Endothelial cell (in vitro differentiated cells): Measurements from ENCODE around the gene UGT1A5. TPM values are rescaled to one million over a fixed set of nuclear protein-coding genes. Genes with fewer than 3 reads are reported as not detected.
"Not testable (repeated sequence)": the region's sequence is repeated elsewhere in the genome, so short reads cannot be mapped to it uniquely, and the experiment has no call there.

Experiments
- DNase-seq: peaks from one replicate; pipeline ENCODE4 v3.0.0; 2021; ENCODE audit warnings: low spot score
- H3K27ac Mint-ChIP-seq: one replicate; pipeline ENCODE4 v1.8.0; 2021; ENCODE audit warnings: mixed read lengths, inconsistent platforms; ENCODE audit not compliant: unreplicated experiment
- H3K27me3 Mint-ChIP-seq: one replicate; pipeline ENCODE4 v1.8.0; 2021; ENCODE audit warnings: mild to moderate bottlenecking, moderate library complexity, mixed read lengths, inconsistent platforms; ENCODE audit not compliant: unreplicated experiment
- H3K36me3 Mint-ChIP-seq: one replicate; pipeline ENCODE4 v1.8.0; 2021; ENCODE audit warnings: mild to moderate bottlenecking, low read depth, mixed read lengths, inconsistent platforms; ENCODE audit not compliant: unreplicated experiment
- H3K4me1 Mint-ChIP-seq: one replicate; pipeline ENCODE4 v1.8.0; 2021; ENCODE audit warnings: mild to moderate bottlenecking, mixed read lengths, inconsistent platforms; ENCODE audit not compliant: unreplicated experiment
- H3K4me3 Mint-ChIP-seq: one replicate; pipeline ENCODE4 v1.8.0; 2021; ENCODE audit warnings: mild to moderate bottlenecking, mixed read lengths, inconsistent platforms; ENCODE audit not compliant: unreplicated experiment
- H3K9me3 Mint-ChIP-seq: one replicate; pipeline ENCODE4 v1.8.0; 2021; ENCODE audit warnings: mixed read lengths, inconsistent platforms; ENCODE audit not compliant: unreplicated experiment
- total RNA-seq: library from RNA; stranded (reverse); fragmentation: NEBNext Ultra II Directional; extraction: Animal tissue kit (Norgen Biotek cat#: 25700); gene quantifications from one replicate; pipeline ENCODE4 v1.2.1, GENCODE V29; 2021; ENCODE audit not compliant: unreplicated experiment
- TF ChIP-seq, protein P1 (sequence below): fragments of 200-600 bp; sonication (generic); IDR thresholded peaks from one replicate; pipeline ENCODE4 v1.5.0; 2021; ENCODE audit warnings: antibody characterized with exemption; ENCODE audit not compliant: unreplicated experiment

UGT1A5 gene
- total RNA-seq, 1 donor from 2014 or later = not detected

DNA sequence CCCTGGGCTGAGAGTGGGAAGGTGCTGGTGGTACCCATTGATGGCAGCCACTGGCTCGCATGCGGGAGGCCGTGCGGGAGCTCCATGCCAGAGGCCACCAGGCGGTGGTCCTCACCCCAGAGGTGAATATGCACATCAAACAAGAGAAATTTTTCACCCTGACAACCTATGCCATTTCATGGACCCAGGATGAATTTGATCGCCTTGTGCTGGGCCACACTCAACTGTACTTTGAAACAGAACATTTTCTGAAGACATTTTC lies 34.5 kb downstream of the UGT1A5 start:
- TF ChIP-seq, protein P1, sequence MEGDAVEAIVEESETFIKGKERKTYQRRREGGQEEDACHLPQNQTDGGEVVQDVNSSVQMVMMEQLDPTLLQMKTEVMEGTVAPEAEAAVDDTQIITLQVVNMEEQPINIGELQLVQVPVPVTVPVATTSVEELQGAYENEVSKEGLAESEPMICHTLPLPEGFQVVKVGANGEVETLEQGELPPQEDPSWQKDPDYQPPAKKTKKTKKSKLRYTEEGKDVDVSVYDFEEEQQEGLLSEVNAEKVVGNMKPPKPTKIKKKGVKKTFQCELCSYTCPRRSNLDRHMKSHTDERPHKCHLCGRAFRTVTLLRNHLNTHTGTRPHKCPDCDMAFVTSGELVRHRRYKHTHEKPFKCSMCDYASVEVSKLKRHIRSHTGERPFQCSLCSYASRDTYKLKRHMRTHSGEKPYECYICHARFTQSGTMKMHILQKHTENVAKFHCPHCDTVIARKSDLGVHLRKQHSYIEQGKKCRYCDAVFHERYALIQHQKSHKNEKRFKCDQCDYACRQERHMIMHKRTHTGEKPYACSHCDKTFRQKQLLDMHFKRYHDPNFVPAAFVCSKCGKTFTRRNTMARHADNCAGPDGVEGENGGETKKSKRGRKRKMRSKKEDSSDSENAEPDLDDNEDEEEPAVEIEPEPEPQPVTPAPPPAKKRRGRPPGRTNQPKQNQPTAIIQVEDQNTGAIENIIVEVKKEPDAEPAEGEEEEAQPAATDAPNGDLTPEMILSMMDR = no peak
- Mint-ChIP-seq H3K27ac (no peak overlapping the region), H3K4me3 (no peak overlapping the region), H3K4me1 (no peaks in the 10 kb centered on the region), H3K27me3 (peaks cover 2% of the 10 kb centered on the region), H3K9me3 (peaks cover 15% of the 10 kb centered on the region), H3K36me3 (peaks cover 5% of the 10 kb centered on the region)
- DNase-seq = no peak

DNA sequence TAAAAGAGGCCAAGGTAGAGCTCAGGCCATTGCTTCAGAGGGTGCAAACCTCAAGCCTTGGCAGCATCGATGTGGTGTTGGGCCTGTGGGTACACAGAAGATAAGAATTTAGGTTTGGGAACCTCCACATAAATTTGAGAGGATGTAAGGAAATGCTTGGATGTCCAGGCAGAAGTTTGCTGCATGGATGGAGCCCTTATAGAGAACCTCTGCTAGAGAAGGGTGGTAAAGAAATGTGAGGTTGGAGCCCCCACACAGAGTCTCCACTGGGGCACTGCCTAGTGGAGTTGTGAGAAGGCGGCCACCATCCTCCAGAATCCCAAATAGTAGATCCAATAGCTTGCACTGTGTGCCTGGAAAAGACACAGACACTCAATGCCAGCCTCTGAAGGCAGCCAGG lies 38.0 kb downstream of the UGT1A5 start:
- peaks cover 15% of the 10 kb centered on the region for H3K9me3 Mint-ChIP-seq
- H3K36me3 Mint-ChIP-seq, H3K27me3 Mint-ChIP-seq, DNase-seq, H3K27ac Mint-ChIP-seq, H3K4me1 Mint-ChIP-seq, H3K4me3 Mint-ChIP-seq: not testable (repeated sequence)

GRCh38 chr2:233751212-233752009 lies 38.7 kb downstream of the UGT1A5 start:
- peak overlapping the region; percentile 49 for H3K4me3 Mint-ChIP-seq
- not testable (repeated sequence) for H3K4me1 Mint-ChIP-seq, H3K27ac Mint-ChIP-seq, H3K27me3 Mint-ChIP-seq, DNase-seq, H3K36me3 Mint-ChIP-seq
- peaks cover 15% of the 10 kb centered on the region for H3K9me3 Mint-ChIP-seq

DNA sequence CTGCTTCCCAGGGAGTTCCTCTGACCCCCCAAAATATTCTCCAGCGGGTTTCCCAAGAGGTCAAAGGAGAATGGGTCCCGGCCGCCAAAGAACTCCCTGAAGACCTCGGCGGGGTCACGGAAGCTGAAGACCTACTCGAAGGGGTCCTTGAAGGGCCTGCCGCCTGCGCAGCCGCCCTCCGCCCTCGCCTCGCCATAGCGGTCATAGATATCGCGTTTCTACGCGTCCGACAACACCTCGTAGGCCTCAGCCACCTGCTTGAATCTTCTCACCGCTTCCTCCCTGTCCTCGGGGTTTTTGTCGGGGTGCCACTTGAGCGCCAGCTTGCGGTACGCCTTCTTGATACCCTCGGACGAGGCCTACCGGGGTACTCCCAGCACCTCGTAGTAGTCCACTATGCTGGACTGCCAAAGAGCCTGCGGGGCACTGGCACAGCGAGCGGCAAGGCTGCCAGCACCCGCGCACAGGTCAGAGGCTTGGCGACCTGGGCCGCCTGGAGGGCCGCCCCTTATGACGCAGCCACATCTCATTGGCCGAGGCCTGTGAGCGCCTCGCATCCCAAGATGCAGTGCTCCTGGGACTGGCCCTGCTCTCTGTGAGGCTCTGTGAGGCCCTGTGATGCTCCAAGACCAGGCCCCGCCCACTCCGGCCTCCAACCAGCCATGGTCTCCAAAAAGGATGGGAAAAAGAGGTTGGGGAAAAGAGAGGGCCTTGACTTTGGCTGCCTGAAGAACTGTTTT lies 42.3 kb downstream of the UGT1A5 start:
- Mint-ChIP-seq H3K9me3 (peaks cover 11% of the 10 kb centered on the region), H3K36me3 (peaks cover 5% of the 10 kb centered on the region), H3K4me1 (no peaks in the 10 kb centered on the region), H3K27ac (no peak overlapping the region), H3K27me3 (no peaks in the 10 kb centered on the region), H3K4me3 (no peak overlapping the region)
- TF ChIP-seq, protein P1 = no peak
- DNase-seq = no peak

DNA sequence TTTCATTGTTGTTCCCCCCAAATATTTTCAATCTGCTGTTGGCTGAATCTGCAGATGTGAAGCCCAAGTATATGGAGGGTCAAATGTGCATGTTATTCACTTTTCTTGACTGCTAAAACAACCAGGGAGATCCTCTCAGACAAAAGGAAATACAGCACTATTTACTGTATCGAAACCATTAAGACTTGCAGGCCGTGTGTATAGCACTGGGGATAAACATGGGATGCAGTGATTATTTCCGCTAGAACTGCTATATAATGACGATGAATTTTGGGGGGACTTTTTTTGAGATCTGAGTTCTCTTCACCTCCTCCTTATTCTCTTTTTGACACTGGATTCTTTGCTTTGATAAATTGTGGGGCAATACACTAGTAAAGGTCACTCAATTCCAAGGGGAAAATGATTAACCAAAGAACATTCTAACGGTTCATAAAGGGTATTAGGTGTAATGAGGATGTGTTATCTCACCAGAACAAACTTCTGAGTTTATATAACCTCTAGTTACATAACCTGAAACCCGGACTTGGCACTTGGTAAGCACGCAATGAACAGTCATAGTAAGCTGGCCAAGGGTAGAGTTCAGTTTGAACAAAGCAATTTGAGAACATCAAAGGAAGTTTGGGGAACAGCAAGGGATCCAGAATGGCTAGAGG lies 43.8 kb downstream of the UGT1A5 start:
- TF ChIP-seq, protein P1 = no peak
- no peak overlapping the region for H3K27ac Mint-ChIP-seq
- no peaks in the 10 kb centered on the region for H3K4me1 Mint-ChIP-seq
- no peaks in the 10 kb centered on the region for H3K27me3 Mint-ChIP-seq
- H3K9me3 Mint-ChIP-seq = peaks cover 5% of the 10 kb centered on the region
- H3K36me3 Mint-ChIP-seq = peaks cover 4% of the 10 kb centered on the region
- H3K4me3 Mint-ChIP-seq = no peak overlapping the region
- DNase-seq = no peak
